ENCODE results near the gene CPNE8.

The CPNE8 gene

DNA sequence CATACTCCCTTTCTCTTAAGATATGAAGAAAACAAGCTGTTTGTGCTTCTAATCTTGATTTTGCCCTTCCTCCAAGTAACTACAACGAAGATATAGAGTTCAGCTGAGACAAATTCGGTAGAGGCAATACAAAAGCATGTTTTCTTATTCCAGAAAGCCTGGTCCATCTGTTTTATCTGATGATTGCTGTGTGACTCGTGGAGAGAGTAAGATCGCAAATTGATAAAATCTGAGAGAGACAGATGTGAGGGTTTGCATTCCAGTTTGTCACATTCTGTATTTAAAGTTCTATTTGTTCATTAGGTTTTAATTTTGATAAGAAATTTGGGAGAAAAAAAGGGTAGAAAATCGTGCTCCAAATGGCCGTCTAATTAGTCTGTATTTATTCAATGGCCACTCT lies 192.1 kb downstream of the CPNE8 start:
- no peak for DNase-seq

DNA sequence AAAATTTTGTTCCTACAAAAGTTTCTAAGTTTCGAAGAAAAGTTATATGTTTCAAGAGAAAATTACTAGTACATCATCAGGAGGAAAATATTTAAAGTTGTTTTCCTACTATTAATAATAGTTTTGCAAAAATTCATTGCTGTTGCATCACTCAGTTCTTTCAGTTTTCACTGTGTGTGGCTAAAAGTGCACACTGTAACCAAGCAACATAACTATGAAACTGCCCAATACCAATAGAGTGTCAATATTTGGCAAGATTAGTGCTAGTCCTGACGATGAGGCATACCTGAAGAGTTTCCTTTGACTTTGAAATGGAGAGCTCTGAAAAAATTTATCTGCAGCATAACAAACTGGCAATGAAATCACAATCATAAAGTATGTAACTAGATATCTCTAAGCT lies 194.3 kb downstream of the CPNE8 start:
- DNase-seq, result no peak

DNA sequence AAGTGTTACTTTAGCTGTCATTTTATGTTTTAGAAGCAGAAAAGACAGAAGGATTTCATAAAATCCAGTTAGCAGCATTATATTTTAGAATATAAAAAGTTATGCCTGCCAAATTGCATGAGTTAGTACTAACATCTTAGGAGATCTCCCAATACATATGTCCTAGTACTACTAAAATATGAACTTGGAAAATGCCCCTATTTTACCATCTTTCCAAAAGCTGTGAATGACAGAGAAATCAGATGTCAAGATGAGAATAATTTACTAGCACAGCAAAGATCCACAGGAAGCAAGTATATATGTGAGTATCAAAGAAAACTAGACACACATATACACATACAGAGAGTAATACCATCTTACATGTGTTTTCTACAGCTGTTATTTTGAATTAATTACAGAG lies 196.9 kb downstream of the CPNE8 start:
- DNase-seq, result no peak

DNA sequence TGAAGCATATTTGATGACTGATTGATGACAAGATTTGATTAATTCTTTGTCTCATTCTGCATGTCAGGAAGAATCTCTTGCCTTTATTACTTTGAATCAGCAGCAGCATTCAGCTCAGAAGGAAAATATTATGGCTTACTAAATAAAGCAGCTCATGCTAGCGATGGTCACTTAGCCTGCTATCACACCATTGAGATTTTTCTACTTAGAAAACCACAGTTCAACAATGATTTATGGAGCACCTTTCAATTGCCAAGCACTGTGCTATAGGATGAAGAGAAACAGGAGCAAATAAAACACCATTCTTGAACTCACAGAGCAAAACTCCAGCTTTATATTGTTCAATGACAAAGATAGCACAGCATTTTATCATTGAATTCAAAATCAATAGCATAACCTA lies 197.7 kb downstream of the CPNE8 start:
- no peak for DNase-seq

DNA sequence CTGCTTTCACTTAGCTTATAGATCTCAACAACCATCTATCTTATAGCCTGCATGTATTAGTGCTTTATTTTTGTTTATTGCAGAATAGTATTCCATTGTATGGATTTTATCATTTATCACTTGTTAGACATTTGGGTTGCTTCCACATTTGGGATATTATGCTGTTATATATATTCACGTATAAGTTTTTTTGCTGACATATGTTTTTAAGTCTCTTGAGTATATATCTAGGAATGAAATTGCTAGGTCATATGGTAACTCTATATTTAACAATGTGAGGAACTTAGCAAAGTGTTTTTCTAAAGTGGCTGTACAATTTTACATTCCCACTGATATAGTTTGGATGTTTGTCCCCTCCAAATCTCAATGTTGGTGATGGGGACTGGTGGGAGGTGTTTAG lies 208.1 kb downstream of the CPNE8 start:
- DNase-seq, result no peak

DNA sequence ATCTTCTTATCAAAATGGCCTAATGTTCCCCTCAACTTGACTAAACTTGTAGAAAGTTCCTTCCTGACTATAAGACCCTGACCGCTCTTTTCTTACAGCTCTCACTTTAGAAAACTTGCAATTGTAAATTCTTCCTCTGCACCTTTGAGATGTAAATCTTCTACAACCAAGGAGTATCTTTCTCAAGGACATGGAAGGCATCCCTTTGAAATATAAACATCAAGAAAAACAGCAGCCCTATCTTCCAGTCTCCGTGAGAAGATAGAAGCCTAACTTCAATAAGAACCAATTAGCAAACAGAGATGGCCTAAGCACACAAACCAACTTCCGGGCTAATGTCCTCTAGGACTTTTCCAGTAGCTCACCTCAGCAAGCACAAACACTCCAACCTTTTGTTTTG lies 210.3 kb downstream of the CPNE8 start:
- no peak for DNase-seq

DNA sequence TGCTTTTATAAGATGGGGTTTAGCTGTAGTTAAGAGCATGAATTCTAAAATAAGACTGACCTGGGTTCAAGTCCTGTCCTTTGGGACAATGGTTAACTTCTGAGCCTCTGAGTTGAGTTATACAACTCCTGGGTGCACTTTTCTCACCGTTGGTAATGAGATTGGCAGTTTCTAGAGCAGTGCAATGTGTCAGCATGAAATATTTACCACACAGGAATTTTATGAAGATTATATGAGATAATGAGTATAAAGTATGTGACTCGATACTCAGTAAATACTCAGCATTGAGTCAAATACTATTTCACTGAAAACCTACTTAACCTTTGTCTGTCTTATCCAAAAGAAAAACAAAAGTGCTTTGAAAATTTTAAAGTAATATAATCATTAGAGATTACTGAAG lies 214.2 kb downstream of the CPNE8 start:
- DNase-seq, result no peak

DNA sequence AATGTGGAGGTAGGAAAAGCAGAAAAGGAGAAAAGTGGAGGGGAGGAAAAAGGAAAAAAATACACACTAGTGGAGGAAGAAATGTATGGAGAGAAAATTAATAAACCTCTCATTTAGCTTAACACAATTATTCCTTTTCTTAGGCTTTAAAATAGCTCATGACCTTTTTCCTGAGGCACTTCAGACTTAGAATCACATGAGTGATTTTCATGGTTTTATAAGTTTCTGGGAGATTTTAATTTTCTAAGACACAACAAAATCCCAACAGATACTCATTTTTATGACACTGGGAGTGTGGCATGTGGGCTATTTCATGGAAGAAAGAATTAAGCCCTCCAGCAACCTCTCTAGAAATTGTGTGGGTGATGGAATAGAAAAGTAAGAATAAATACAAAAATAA lies 214.7 kb downstream of the CPNE8 start:
- DNase-seq, result no peak

DNA sequence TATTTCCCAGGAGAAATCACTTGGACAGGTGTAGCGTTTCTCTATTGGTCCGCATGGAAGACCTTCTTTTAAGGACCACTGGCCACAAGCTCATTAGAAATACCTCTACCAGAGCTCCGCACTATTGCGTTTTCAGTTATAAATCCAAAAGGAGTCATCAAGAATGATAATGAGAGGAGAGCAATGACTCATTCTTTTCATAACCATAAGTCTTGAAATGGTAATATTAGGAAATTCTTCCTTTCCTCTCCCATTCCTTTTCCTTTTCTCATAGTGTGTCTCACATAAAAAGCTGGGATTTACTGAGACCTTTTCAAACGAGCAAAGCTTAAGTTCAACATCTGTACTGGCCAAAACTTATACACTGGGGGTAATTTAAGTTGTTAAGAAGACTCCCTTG lies 215.7 kb downstream of the CPNE8 start:
- DNase-seq, result no peak

DNA sequence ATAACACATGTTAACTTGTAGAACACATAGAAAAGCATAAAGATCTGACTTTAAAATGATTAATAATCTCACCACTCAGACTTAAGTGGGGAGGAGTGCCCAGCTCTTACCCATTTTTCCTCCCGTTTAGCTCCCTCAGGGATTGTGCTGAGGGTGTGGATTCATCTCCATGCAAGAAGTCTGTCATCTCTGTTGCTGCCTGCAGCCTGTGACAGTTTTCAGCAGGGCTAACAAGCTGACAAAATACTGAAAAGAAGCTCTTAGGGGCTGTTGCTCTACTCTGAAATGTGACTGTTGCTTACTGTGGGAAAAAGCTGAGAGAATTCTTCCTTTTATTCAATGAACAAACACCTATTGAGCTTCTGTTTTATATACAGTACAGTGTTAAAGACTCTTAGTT lies 216.2 kb downstream of the CPNE8 start:
- DNase-seq, result no peak

DNA sequence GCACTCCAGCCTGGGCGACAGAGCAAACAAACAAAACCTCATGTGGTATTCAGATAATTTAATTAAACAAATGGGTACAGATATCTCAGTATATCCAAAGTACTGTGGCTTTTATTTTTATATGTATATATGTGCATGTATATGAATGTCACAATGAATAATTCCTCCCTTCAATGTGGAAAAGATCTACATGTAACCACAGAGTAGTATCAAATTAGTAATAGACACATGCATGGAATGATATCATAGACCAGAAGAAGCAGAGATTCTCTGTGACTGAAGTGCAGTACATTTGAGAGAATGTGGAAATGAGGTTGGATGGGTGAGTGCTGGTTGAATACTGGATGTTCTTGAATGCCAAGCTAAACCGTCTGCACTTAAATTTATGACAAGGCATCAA lies 222.9 kb downstream of the CPNE8 start:
- DNase-seq, result no peak

DNA sequence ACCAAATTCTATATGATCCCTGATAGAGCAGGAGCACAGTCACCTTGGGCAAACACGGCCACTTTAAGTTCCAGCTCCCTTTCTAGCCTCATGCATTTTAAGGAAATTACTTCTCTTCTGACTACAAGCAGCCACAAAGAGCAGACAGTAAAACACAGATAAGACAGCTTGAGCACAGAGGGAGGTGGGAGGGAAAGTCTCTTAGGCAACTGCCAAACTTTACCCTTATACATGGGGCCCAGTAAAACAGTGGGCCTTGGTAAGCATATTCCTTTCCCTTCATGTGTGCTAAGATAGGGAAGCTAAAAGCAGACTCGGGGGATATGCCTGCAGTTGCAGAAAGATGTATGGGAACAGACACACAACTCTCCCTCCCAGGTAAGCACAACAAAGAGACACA lies 235.9 kb downstream of the CPNE8 start:
- no peak for DNase-seq

DNA sequence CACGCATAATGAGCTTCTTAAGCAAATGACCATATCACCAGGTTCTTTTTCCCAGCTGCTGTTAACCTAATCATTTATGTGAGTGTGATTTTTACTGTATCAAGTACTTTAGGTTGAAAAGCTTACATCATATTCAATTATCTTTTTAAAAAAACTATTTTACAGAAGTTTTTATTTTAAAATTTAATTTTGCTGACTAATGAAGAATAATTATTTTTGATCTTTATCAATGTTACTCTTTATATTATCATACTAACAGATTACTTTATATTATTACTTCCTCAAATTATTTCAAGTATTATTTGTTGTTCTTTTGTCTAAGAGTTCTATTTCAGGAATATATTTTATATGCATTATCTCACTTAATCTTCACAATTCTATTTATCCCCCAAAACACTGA lies 236.3 kb downstream of the CPNE8 start:
- no peak for DNase-seq

DNA sequence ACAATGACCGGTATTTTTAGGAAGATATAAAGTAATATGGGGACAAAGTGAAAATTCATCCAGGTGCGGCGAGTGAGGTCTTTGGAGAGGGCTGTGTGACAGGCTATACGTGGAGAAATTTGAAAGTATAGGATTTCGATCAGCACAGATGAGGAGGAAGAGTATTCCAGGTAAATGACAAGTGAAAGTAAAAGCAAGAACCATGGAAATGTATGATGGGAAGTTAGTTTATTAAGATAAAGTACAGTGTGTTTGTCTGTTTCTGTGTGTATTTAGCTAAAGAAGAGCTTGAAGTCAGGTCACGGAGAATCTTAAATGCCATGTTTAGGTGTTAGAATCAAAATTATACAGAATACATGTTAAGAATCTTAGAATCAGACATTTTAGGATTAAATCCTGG lies 239.0 kb downstream of the CPNE8 start:
- DNase-seq, result no peak

DNA sequence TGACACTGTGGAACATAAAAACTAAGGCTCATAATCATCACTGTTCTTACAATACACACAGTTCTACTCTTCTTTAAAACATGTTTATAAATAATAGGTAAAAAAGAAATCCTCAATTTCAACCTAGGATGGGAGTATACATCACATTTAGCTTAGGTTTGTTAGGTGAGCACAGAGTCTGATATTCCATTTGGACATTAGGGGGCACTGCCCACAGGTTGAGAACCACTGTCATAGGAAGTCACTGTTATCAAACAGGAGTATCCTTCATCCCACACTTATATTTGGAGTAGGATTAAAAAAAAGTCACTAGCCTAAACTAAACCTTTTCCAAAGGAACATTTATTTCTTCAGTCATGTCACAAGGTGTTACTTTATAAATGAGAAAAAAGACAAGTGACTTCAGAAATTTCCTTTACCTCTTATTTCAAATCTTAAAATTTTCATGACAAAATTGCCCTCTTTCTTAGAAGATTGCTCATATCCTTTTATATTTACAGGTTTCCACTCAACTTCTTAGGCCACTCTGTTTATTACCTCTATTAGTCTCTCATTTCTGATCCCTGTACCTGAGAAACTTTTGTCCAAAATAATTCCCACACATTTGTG lies 240.6 kb downstream of the CPNE8 start:
- DNase-seq, result no peak

DNA sequence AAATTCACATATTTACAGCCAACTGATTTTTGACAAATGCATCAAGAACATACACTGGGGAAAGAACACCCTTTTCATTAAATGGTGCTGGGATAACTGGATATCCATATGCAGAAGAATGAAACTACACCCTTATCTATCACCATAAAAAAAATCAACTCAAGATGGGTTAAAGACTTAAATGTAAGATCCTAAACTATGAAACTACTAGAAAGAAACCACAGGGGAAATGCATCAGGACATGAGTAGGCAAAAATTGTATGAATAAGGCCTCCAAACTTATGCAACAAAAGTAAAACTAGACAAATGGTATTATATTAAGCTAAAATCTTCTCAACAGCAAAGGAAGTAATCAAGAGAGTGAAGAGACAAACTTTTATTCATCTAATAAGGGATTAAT lies 242.6 kb downstream of the CPNE8 start:
- no peak for DNase-seq

DNA sequence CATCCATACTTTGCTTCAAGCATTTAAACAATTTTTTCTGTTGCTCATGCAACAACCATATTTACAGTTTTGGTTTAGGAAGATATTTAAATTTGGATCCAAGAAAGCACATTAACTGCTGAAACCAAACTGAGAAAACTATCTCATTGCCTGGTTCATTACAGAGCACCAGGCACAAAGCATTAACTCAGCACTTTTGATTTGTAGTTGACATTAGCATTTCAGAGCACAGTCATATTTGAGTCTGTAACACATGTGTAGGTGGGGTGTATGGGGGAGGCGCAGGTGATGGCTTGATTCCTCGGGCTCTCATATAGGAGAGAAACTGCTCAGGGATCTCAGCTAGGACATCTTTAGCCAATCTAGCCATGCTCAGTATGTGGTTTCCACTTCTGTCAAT lies 251.7 kb downstream of the CPNE8 start:
- no peak for DNase-seq

DNA sequence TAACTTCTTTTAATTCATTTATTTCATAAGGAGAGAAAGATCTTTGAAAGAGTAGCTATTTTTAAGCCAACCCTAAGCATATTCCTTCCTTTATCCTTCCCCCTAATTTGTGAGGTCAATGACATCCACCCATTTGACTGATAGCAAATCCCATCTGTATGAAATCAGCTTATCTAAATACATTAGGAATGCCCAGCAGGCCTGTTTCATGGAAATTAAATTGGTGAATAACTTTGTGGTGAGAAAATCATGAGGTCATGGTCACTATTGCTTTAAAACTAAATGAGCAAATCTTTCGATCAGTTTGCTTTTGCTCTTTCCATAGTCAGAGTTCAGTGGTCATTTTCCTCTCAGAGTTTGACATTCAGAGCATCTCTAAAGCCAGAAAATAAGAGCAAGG lies 256.6 kb downstream of the CPNE8 start:
- DNase-seq, result no peak

DNA sequence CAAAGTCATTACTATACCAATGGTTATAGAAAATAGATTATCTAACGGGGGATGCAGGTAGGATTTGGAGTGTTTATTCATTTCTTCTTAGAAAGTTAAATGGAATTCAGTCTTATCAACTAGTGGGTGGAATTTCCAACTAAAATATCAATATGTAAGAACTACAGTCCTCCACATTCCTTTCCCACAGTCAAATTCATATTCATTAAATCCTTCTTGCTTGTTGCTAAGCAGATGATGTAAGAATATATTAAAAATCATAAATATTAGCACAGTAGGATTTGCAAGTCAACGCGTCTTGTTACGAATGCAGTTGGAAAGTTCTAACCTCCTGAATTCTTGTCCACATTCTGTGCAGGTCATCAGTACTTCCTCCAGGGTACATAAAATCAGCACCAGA lies 259.2 kb downstream of the CPNE8 start:
- DNase-seq, result no peak

DNA sequence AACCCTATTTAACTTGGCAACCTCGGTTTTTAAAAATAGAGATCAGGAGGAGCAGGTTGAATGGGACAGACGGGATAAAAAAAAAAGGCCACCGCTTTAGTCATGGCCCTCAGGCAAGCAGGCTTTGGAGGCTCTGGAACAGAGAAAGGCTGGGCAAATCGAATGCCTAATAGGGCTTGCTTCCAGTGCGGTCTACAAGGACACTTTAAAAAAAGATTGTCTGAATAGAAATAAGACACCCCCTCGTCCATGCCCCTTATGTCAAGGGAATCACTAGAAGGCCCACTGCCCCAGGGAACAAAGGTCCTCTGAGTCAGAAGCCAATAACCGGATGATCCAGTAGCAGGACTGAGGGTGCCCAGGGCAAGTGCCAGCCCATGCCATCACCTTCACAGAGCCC lies 265.8 kb downstream of the CPNE8 start:
- DNase-seq, result no peak

DNA sequence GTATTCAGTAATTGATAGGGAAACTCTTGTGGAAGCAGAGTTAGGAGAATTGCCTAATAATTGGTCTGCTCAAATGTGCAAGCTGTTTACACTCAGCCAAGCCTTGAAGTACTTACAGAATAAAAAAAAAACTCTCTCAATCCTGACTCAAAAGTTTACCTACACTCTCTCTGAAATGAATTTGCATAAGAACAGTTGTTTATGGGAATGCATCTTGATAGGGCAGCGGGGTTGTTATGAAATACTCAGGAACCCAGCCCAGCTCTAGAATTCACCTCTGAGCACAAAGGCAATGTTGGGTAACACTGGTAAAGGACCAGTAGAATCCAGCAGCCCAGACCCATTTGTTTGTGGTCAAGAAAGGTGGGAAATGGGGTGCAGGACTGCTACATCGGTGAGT lies 267.0 kb downstream of the CPNE8 start:
- no peak for DNase-seq

DNA sequence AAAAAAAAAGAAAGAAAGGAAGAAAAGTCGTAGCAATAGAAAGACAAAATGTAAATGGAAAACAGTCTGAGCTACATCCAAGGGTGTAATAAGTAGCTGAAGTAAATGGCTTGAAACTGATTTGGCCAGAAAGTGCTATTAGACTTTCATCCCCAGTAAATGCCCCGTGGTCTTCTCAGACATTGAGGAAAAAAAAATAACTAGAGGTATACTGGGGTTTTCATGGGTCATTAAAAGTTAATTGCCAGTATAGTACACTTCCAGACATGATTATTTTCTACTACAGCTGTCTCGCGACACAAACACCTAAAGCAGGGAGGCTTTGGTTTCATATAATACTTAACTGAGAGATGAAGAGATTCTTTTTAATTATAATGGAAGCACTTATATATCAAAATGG lies 271.9 kb downstream of the CPNE8 start:
- no peak for DNase-seq

DNA sequence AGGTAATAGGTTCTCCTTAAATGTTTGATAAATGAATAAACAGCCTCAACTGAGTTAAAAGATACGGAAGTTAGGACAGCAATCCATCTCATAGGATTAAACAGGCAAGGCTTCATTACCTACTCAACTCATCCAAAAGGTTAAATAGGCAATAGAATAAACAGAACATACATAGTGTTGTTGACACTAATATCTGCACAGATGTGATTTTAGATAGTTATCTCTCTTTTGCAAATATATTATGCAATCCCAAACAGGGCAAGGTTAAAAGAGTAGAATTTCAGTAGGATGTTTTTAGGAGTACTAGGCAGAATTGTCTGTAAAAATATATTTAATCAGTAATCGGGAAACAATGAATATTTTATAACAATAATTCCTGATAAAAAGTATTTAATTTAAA lies 276.3 kb downstream of the CPNE8 start:
- DNase-seq, result no peak

DNA sequence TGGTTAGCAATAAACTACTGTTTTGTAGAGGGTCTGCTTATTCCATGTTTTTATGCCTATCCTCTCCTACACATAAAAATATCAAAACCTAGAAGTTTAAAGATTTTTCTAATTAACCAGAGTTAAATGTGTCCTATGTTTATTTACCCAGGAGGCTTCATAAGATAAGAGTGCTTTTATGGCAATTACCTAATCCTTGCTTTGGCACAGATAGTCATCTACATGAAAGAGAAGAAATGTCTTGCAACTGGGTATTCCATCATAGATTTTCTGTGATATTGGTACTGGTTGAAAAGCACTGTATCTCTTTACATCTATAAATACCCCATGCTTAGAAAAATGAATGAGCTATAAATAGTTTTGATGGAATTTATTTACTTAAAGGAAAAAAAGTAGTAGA lies 277.1 kb downstream of the CPNE8 start:
- DNase-seq, result no peak

DNA sequence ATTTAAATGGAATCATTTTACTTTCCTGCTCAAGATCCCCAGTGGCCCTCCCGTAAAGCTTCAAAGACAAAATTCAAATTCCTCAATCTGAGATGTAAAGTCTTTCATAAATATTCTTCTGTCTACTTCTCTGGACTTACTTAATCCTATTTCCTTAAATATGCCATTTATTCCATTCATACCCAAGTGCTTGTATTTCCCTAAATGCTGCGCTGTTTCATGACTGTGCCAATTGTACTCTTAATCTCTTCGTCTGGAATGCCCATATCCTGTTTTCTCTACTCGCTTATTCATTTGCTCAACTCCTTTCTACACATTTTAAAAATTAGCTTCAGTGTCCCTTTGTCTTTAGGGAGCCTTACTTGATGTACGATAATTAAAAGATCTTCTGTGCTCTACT lies 280.1 kb downstream of the CPNE8 start:
- no peak for DNase-seq

DNA sequence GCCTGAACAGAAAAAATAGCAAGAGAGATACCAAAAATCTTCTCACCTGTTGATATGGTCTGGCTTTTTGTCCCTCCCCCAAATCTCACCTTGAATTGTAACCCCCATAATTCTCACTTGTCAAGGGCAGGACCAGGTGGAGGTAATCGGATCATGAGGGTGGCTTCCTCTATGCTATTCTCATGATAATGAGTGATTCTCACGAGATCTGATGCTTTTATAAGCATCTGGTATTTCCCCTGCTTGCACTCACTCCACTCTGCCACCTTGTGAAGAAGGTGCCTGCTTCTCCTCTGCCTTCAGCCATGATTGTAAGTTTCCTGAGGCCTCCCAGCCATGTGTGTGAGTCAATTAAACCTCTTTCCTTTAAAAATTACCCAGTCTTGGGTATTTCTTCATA lies 291.2 kb downstream of the CPNE8 start:
- no peak for DNase-seq

Data from NCI-H187 treated with DMSO at 0.1 percent for 48 hours (cell line).